Omental fat pad (tissue), 4 donors: Measurements from ENCODE around the gene DOK5. TPM values are rescaled to one million over a fixed set of nuclear protein-coding genes. Genes with fewer than 3 reads are reported as not detected.

Experiments used
- ATAC-seq: fragments of 150-250 bp; one replicate; pipeline ENCODE4 v1.9.1; 2016; ENCODE audit warnings: mild to moderate bottlenecking, moderate library complexity; ENCODE audit not compliant: low FRiP score
- DNase-seq: peaks from one replicate; pipeline ENCODE4 v3.0.0-alpha.2; 2019; ENCODE audit warnings: low spot score
- CTCF ChIP-seq, 3 donors: fragments of 450-650 bp; IDR thresholded peaks; one replicate each; pipeline ENCODE4 v1.5.1; 2016 to 2017; ENCODE audit warnings: antibody characterized with exemption in 3 of 3, mild to moderate bottlenecking in 3 of 3, moderate library complexity in 2 of 3
- total RNA-seq, 4 donors: library from RNA; depleted of rRNA; stranded (reverse); fragments of >200 nt; gene quantifications; one replicate each; pipeline ENCODE4 v1.1.0, GENCODE V29; 2016

DOK5 gene
- total RNA-seq, 4 donors from 2014 or later = 1.9 to 10.2 (median 2.1) TPM

- ATAC-seq = no peak
- no peak for TF ChIP-seq CTCF (IDR thresholded peaks at IDR 0.05)
- DNase-seq = no peak
Measured at GRCh38 chr20:54661880-54662465, 186.6 kb downstream of the DOK5 start.

GRCh38 chr20:54665812-54666211 is 190.4 kb downstream of the DOK5 start:
- no peak for DNase-seq
- no peak for TF ChIP-seq CTCF (IDR thresholded peaks at IDR 0.05)
- no peak for ATAC-seq

- no peak for TF ChIP-seq CTCF (IDR thresholded peaks at IDR 0.05)
- ATAC-seq = no peak
- no peak for DNase-seq
Measured at GRCh38 chr20:54668271-54669039, 193.1 kb downstream of the DOK5 start.

- DNase-seq = no peak
- TF ChIP-seq CTCF (IDR thresholded peaks at IDR 0.05) = no peak
- ATAC-seq = no peak
Measured at GRCh38 chr20:54669040-54669363, 193.6 kb downstream of the DOK5 start.

GRCh38 chr20:54678253-54678652 is 202.9 kb downstream of the DOK5 start:
- TF ChIP-seq CTCF (IDR thresholded peaks at IDR 0.05) = no peak

GRCh38 chr20:54680439-54680838 is 205.0 kb downstream of the DOK5 start:
- DNase-seq = no peak
- no peak for TF ChIP-seq CTCF (IDR thresholded peaks at IDR 0.05)
- ATAC-seq = no peak

More at GRCh38 chr20:54678253-54678652, 202.9 kb downstream of the DOK5 start:
- ATAC-seq (no peak), DNase-seq (no peak)
